Stimulated activated CD4-positive, alpha-beta T cell treated with anti-CD3 and anti-CD28 coated beads, TNF-alpha, amount 100 ng/mL, for 24 hours (primary cell): Measurements from ENCODE around the gene SCMH1.

ENCODE experiments used
- DNase-seq, 3 experiments: peaks; one replicate each; pipeline ENCODE4 v3.0.0-alpha.2; 2020; ENCODE audit warnings: low read depth in 3 of 3

Gene SCMH1

DNA sequence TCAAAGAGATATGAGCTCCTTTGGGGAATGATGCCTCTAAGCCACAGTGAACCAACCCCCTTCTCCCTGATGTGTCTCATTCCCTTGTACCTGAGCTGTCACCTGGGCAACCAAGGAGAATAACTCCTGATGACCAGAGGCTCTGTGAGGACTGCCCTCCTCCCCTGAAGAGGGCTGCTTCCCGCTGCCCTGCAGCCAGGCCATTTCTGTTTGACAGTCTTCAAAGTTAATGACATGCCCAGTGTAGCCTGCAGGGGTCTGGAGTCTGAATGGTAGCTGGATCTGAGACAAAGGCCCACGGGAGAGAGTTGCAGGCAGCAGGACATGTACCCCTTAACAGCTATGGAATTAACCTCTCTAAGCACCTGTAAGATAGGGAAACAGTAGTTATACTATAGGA, 217.2 kb downstream of the SCMH1 start:
- DNase-seq = no peak

DNA sequence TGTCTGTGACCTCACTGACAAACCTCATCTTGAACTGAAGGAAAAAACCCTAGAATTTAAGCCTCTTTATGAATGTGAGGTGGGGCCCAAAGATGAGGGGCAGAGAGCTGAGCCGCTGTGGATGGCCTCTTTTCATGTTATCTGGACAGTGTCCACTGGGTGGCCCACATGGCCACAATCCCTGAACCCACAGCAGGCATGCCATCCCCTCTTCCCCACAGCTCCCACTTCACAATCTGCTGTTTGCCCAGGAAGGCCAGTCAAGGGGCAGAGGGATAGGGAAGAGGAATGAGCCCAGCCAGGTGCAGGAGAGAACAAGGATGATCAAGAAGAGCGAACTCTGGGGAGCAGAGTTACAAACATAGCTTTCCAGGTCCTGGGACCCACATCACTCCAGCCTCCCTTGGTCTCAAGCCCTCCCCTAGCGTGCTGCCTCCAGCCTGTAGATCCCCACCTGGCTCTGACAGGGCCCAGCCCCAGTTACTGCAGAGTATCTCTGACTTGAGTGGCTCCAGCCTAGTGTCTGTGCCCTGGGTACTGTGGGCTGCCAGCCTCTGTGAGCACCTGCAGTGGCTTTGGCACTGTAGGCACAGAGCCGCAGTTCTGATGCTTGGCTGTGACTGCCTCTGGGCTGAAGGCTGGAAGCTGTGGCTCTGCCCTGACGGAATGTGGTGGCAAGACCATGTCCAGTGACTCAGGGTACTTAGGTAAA, 218.7 kb downstream of the SCMH1 start:
- DNase-seq = no peak

DNA sequence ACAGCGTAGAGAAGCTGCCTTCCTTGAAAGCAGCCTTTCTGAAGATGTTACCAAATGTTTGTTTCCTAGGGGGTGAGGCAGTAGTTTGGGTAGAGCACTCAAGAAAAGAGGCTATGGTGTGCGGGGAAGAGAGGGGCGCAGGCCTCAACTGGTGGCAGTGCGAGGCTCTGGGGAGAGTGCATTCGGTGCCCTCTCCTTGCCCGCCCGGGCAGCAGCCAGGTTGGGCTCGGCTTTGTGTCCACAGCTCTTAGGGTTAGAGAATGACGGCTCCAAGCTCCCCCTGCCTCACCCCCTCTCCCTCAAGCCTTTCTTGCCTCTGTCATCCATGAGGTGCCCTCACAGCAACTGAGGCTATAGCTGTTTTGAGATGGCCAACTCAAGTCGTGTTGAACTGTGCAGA, 219.7 kb downstream of the SCMH1 start:
- DNase-seq = no peak

GRCh38 chr1:41021526-41022308, 220.4 kb downstream of the SCMH1 start, which contains the start of gene SLFNL1:
SLFNL1 (minus strand) TSS chr1:41021725; CDS start chr1:41020660, 1,065 bp downstream.
- DNase-seq = no peak

GRCh38 chr1:41020654-41021053, 221.5 kb downstream of the SCMH1 start:
- no peak for DNase-seq

DNA sequence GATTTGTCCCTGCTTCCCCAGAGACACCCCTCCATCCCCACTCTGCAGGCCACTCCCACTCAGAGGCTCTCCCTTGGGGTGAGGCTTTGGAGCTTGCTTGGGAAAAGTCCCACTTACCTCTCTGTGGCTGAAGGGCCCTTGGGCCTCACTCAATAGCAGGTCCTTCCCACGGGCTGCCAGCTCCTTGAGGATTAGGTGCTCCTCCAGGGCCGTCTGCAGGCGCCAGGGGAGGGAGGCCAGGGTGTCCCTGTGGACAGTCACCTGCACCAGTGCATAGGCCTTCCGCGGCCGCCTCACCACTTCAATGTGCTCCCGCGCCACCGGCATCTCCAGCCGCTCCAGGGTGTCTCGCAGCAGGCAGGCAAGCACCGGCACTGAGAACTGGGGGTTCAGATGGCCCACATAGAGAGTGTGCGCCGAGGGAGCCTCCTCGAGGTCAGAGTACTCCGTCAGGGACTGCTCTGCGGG, 222.0 kb downstream of the SCMH1 start:
- no peak for DNase-seq

DNA sequence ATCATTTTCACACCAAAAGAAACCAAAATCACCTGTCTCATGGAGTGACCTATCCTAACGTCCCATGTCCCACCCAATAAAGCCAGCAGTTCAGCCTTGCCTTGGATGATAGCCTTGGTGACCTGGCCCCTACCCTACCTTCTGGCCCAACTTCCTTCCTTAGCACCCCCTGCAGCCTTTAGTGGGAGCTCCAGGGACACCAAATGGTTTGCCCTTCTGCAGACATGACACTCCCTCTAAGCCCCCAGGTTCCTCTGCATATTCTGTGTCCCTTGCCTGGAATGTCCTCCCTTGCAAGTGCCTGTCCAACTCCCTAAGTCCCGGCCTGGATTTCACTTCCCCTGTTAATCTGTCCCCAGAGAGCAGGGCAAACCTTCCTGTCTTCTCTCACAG, 222.8 kb downstream of the SCMH1 start:
- DNase-seq = no peak

DNA sequence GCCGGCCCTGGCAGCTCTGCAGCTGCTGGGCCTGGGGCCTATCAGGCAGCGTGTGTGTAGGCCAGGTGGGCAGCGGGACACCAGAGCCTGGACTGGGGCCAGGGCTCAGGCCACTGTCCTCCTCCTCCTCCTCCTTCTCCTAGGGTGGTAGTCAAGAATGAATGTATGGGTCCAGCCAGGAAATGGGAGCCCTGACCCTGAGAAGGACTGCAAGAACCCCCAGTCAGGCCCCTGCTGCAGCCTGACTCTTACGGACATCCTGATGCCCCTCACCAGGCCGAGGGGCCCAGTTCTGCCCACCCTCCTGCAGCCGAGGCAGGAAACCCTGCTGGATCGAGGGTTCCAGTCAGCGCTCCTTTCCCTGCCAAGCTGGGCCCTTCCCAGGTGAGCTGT, 224.1 kb downstream of the SCMH1 start:
- no peak for DNase-seq

DNA sequence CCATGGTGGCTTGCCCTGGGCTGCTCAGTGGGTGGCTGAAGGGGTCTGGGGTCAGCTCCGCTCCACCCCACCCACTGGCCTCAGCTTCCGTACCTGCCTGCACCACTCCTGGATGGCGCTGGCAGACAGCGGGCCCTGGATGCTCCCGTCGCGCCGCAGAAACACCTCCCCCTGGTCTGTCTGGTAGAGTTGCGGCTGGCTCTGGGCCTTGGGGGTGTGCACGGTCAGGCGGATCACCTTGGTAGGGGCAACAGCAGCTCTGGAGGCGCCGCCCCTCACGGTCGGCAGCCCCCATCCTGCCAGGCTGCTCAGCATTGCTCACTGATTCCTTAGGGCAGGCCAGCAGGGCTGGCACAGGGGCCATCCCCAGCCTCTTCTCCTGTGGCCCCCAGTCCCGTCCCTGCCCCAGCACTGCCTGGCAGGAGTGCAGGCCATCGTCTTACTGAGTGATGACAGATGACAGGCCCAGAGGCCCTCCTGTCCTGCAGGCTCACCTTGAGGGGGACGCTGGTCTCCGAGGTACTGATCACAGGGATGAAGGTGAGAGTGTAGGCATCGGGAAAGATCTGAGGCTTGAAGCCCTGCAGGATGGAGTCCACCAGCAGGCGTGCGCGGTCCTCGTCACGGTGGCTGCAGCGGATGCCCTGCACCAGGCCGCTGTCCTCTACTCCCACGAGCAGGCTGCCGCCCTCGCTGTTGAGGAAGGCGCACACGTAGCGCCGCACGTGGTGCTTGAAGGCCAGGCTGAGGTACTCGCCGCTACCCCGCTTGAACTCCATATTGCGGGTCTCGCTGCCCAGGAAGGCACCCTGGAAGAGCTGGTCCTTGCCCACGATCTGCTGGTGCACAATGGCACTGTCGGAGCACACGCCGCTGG, 224.7 kb downstream of the SCMH1 start:
- no peak for DNase-seq

DNA sequence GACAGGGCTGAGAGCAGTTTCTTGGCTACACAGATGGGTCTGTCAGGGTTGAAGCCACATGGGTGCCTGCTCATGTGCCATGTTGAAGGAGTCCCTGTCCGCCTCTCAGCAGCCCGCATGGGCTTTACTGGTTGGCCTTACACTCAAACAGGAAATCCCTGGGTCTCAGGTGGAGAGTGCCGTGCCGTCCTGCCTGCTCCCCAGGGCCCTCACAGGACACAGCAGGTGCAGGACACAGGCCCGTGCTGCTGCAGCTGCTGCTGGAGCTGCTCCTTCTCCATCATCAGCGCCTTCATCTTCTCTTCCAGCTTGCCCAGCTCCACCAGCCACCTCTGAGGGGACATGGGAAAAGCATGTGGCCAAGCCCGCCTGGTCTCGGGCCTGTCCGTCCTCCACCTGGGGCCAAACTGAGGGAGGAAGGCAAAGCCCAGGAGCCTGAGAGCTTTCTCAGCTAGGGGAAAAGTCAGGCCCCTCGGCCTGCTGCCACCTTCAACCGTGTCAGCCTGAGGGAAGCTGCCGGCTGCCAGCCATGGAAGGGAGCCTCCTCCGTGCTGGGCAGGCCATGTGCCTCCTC, 226.1 kb downstream of the SCMH1 start:
- no peak for DNase-seq

DNA sequence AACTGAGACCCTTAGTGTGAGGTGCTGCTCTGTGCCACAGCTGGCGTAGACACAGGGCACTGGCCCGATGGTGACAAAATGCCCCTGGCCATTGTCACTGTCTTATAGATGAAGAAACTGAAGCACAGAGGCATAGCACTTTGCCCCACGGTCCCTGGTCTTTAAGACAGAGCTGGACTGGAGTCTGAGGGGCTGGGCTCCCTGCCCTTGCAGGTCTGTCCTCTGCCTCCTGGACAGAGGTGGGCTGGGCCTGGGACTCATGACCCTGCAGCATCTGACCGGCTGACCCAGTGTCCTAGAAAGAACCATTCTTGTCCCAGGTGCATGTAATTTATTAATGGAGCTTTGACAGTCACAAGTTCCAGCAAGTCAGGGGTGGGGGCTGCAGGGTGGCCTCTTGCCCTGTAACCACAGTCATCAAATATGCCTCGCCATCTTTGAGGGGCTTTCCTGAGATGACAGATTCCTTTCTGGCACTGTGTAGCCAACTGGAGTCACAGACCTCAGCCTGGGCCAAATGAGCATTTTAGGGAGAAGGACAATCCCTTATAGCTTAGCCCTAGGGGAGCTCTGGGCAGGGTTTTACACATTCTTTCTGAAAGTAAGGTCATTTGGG, 226.7 kb downstream of the SCMH1 start:
- no peak for DNase-seq

GRCh38 chr1:41014871-41015270, 227.2 kb downstream of the SCMH1 start:
- DNase-seq = no peak

GRCh38 chr1:41013796-41014195, 228.3 kb downstream of the SCMH1 start:
- DNase-seq = no peak

DNA sequence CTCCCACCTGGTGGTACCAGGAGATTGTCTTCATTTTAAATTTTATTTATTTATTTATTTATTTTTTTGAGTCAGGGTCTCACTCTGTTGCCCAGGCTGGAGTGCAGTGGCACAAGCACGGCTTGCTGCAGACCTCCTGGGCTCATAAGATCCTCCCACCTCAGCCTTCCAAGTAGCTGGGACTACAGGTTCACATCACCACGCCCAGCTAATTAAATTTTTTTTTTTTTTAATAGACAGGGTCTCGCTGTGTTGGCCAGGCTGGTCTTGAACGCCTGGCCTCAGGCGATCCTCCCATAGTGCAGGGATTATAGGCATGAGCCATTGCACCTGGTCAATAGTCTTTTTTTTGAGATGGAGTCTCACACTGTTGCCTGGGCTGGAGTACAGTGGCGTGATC, 229.1 kb downstream of the SCMH1 start:
- no peak for DNase-seq

- DNase-seq = no peak
Observed at GRCh38 chr1:41010345-41010744, 231.8 kb downstream of the SCMH1 start.

DNA sequence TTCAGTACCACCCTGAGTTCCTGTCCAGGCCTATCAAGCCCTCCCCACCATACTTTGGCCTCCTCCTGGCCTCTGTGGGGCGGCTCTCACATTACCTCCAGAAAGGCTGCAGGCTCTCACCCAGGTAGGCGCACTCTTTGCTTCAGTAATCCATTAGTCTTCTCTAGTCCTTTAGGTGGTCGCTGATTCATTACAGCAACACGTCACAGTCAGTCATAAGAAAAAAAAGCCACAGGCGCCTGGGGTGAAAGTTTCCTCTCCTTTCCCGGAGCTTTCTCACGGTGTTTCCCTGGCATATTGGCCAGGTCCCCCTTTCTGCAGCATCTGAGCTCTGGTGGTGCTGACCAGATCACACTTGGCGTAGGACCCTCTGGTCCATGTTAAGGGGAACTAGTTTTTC, 232.6 kb downstream of the SCMH1 start:
- no peak for DNase-seq

GRCh38 chr1:41006942-41007865, 234.9 kb downstream of the SCMH1 start:
- no peak for DNase-seq

DNA sequence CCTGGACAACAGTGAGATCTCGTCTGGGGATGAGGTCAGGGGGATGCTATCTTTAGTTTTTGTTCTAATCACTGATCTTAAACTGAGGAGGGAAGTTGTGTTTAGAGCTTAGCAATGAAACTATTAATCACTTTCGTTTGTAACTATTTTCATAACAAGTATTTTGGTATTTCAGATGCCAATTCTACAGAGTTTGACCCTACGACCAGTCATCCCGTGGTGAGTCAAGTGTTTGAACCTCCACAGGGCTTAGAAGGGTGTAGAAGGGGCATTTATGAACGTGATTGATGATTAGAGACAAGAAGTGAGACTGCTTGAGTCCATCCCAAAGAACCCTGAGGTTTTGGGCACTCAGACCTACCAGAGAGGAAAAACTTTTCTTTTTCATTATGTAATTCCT, 236.2 kb downstream of the SCMH1 start:
- no peak for DNase-seq

DNA sequence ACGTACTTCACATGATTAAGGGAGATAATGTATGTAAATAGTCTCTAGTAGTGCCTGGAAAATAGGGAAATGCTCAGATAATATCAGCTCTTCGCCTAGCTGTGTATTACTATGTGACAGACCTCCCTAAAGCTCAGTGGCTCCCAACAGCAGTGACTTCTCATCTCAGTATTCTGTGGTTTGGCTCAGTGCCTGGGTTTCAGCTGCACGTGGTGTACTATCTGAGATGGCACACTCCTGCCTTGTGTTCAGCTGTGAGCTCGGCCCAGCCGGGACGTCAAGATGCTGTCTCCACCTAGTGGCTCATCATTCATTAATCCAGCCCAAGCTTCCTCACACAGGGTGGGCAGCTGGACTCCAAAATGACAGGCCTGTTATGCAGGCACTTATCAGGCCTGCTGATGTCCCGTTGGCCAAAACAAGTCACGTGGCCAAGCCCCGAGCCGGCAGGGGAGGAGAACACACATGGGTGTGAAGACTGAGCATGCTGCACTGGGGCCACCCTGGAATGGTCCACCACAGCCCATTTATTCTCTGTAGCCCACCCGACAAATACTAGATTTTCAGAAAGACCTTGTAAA, 238.4 kb downstream of the SCMH1 start:
- peak; percentile 76 to 87 (median 83) for DNase-seq

GRCh38 chr1:41003127-41003639, 238.9 kb downstream of the SCMH1 start:
- DNase-seq = no peak
